OCI-LY7 (cell line): ENCODE measurements around the gene KRTAP9-6. TPM values are rescaled to one million over a fixed set of nuclear protein-coding genes. Genes with fewer than 3 reads are reported as not detected.
"Not testable (repeated sequence)": the region's sequence is repeated elsewhere in the genome, so short reads cannot be mapped to it uniquely, and the experiment has no call there.

Experiments
- BruUV-seq: library from RNA; stranded (reverse); fragments of 400-500 nt; replicated peaks from 2 replicates; lab custom pipeline; 2021; lab: Mats Ljungman, UMichigan
- CTCF ChIA-PET: fragments of 300-600 bp; sonication (Branson Sonifier 250); formaldehyde crosslinking; loops from one replicate; lab custom pipeline; 2022; ENCODE audit warnings: antibody characterized with exemption; ENCODE audit not compliant: unreplicated experiment; lab: Charles Lee
- POLR2A ChIA-PET: fragments of 300-600 bp; sonication (Branson Sonifier 250); formaldehyde crosslinking; loops from one replicate; lab custom pipeline; 2022; ENCODE audit warnings: antibody characterized with exemption; lab: Charles Lee
- DNase-seq: peaks from one replicate; pipeline ENCODE4 v3.0.0-alpha.2; 2015; ENCODE audit warnings: low spot score
- H2AFZ ChIP-seq: fragments of 200-600 bp; sonication (generic), shearing (Covaris generic); 2 replicates; pipeline ENCODE4 v1.6.1; 2014; ENCODE audit warnings: mild to moderate bottlenecking, antibody characterized with exemption, low read length, moderate library complexity
- H3K27ac ChIP-seq: fragments of 200-600 bp; sonication (generic); 2 replicates; pipeline ENCODE4 v1.5.1; 2014; ENCODE audit warnings: mixed run types, low read depth, mild to moderate bottlenecking, moderate library complexity, low read length, inconsistent platforms; ENCODE audit not compliant: poor library complexity, severe bottlenecking
- H3K36me3 ChIP-seq: fragments of 200-600 bp; sonication (generic); 2 replicates; pipeline ENCODE4 v1.6.1; 2014; ENCODE audit warnings: mild to moderate bottlenecking, antibody characterized with exemption, low read length, moderate library complexity, mixed read lengths; ENCODE audit not compliant: insufficient read depth
- H3K4me1 ChIP-seq: fragments of 200-600 bp; sonication (generic); 2 replicates; pipeline ENCODE4 v1.5.1; 2014; ENCODE audit warnings: mild to moderate bottlenecking, low read length; ENCODE audit not compliant: insufficient read depth, poor library complexity, severe bottlenecking
- H3K4me2 ChIP-seq: fragments of 200-600 bp; sonication (generic); 2 replicates; pipeline ENCODE4 v1.6.1; 2014; ENCODE audit warnings: mild to moderate bottlenecking, low read length
- H3K4me3 ChIP-seq: fragments of 200-600 bp; sonication (generic); 2 replicates; pipeline ENCODE4 v1.5.1; 2014; ENCODE audit warnings: mild to moderate bottlenecking, low read depth, low read length; ENCODE audit not compliant: poor library complexity, severe bottlenecking
- H3K79me2 ChIP-seq: fragments of 200-600 bp; sonication (generic); 2 replicates; pipeline ENCODE4 v1.6.1; 2016; ENCODE audit warnings: low read depth, mild to moderate bottlenecking, low read length, moderate library complexity, mixed read lengths; ENCODE audit not compliant: insufficient read depth
- H3K9me2 ChIP-seq: fragments of 200-600 bp; sonication (generic); 2 replicates; pipeline ENCODE4 v1.6.1; 2016; ENCODE audit warnings: mild to moderate bottlenecking, low read length, mixed read lengths; ENCODE audit not compliant: insufficient read depth
- H3K9me3 ChIP-seq: fragments of 200-600 bp; sonication (generic); 2 replicates; pipeline ENCODE4 v1.6.1; 2014; ENCODE audit warnings: mild to moderate bottlenecking, mixed run types, low read length, mixed read lengths
- H4K20me1 ChIP-seq: fragments of 200-600 bp; sonication (generic); 2 replicates; pipeline ENCODE4 v1.6.1; 2014; ENCODE audit warnings: mild to moderate bottlenecking, antibody characterized with exemption, low read length, moderate library complexity, mixed read lengths; ENCODE audit not compliant: insufficient read depth
- EZH2phosphoT487 ChIP-seq: fragments of 200-600 bp; sonication (generic); IDR thresholded peaks from 2 replicates; pipeline ENCODE4 v1.6.1; 2018; ENCODE audit warnings: low read depth, borderline replicate concordance, mild to moderate bottlenecking, mixed run types, antibody characterized with exemption, low read length, moderate library complexity, mixed read lengths
- intact Hi-C: fragments of 100-400 bp; cut with micrococcal nuclease; formaldehyde crosslinking; loops from one replicate; pipeline ENCODE4 v1.10.0; 2022; ENCODE audit not compliant: unreplicated experiment
- total RNA-seq, 2 experiments: library from RNA; depleted of rRNA in 1 of 2; stranded (reverse); fragments of >200 nt in 1 of 2; shearing (Covaris generic) in 1 of 2; gene quantifications; 2 replicates each; pipeline ENCODE4 v1.2.3, GENCODE V29; 2014 to 2022
- TF ChIP-seq, protein P1 (sequence below): fragments of 200-600 bp; sonication (generic); conservative IDR thresholded peaks from 2 replicates; pipeline ENCODE4 v1.5.1; 2014; ENCODE audit warnings: mild to moderate bottlenecking, antibody characterized with exemption, low read length, moderate library complexity, mixed read lengths

The KRTAP9-6 gene
- total RNA-seq, 2 experiments from 2014 or later: not detected

DNA sequence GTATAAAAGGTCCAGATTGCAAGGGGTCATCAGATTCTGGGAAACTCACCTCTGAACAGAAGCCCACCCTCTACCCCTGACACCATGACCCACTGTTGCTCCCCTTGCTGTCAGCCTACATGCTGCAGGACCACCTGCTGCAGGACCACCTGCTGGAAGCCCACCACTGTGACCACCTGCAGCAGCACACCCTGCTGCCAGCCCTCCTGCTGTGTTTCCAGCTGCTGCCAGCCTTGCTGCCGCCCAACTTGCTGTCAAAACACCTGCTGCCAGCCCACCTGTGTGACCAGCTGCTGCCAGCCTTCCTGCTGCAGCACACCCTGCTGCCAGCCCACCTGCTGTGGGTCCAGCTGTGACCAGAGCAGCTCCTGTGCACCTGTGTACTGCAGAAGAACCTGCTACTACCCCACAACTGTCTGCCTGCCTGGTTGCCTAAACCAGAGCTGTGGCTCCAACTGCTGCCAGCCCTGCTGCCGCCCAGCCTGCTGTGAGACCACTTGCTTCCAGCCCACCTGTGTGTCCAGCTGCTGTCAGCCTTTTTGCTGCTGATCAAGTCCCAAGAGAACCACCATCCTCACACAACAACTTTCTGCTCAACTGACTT is 15.4 kb upstream of the KRTAP9-6 start, which contains the start of gene KRTAP9-4:
KRTAP9-4 (plus strand) TSS at position 51 of the 604 bp plus-strand sequence; CDS start at position 85, 34 bp downstream.
- H2AFZ ChIP-seq, H3K4me2 ChIP-seq, H3K79me2 ChIP-seq, H4K20me1 ChIP-seq, CTCF ChIA-PET, DNase-seq, H3K4me3 ChIP-seq, H3K27ac ChIP-seq, BruUV-seq, H3K9me3 ChIP-seq, intact Hi-C loops, H3K9me2 ChIP-seq, H3K4me1 ChIP-seq, POLR2A ChIA-PET, H3K36me3 ChIP-seq: not testable (repeated sequence)

DNA sequence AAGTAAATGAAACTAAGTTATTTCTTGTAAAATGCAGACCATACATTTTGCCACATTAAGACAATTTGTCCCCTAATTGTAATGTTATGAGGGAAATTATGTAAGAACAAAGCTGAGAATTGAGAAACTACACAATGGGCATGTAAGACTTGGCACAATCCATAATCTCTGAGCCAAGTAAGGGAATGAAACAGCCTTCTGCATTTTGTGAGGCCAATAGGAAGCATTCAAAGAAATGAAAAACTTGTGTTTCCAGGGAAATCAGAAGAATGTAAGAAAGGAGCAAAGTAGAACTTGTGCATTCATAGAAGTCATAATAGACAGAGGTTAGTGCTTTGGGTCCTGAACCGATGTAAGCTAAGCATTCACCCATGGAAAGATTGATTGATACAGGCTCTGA is 13.9 kb upstream of the KRTAP9-6 start:
- H4K20me1 ChIP-seq: no peaks in the 10 kb centered on the region
- no peaks in the 10 kb centered on the region for H3K36me3 ChIP-seq
- no peak overlapping the region for H3K4me2 ChIP-seq
- H2AFZ ChIP-seq: no peak overlapping the region
- no peaks in the 10 kb centered on the region for H3K4me1 ChIP-seq
- no peak overlapping the region for H3K4me3 ChIP-seq
- intact Hi-C loops: no loop called here
- no TSS peak for BruUV-seq
- no peak for TF ChIP-seq EZH2phosphoT487
- TF ChIP-seq, protein P1, sequence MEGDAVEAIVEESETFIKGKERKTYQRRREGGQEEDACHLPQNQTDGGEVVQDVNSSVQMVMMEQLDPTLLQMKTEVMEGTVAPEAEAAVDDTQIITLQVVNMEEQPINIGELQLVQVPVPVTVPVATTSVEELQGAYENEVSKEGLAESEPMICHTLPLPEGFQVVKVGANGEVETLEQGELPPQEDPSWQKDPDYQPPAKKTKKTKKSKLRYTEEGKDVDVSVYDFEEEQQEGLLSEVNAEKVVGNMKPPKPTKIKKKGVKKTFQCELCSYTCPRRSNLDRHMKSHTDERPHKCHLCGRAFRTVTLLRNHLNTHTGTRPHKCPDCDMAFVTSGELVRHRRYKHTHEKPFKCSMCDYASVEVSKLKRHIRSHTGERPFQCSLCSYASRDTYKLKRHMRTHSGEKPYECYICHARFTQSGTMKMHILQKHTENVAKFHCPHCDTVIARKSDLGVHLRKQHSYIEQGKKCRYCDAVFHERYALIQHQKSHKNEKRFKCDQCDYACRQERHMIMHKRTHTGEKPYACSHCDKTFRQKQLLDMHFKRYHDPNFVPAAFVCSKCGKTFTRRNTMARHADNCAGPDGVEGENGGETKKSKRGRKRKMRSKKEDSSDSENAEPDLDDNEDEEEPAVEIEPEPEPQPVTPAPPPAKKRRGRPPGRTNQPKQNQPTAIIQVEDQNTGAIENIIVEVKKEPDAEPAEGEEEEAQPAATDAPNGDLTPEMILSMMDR: no peak
- H3K79me2 ChIP-seq: no peaks in the 10 kb centered on the region
- ChIA-PET POLR2A (interaction anchor here (0.6 kb wide), 2 partner anchors 225 to 364 kb away, joined by 3 read pairs; no protein-coding TSS in a partner anchor), CTCF (no interaction called here)
- H3K9me2 ChIP-seq: no peaks in the 10 kb centered on the region
- DNase-seq: no peak
- H3K9me3 ChIP-seq: no peaks in the 10 kb centered on the region
- H3K27ac ChIP-seq: no peak overlapping the region

DNA sequence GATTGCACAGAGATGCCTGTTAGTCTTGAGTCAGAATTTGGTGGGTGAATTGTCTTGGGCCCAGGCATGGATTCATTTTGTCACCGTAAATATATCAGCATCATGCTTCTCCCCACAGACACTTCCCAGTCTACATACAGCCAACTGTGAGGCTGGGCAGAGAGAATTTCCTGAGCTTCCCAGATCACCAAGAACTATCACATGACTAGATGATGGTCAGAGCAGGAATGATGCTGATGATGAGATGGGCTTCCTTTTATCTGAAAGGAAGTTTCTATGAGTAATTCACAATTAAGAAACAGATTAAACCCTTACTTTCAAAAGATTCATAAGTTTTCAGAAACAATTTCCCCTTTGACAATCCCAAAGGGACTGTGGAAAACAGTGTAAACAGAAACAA is 10.3 kb upstream of the KRTAP9-6 start:
- Histone ChIP-seq H2AFZ (no peak overlapping the region), H3K79me2 (no peaks in the 10 kb centered on the region), H3K9me3 (no peaks in the 10 kb centered on the region), H4K20me1 (no peaks in the 10 kb centered on the region), H3K4me2 (no peak overlapping the region), H3K4me3 (no peak overlapping the region), H3K36me3 (no peaks in the 10 kb centered on the region), H3K4me1 (no peaks in the 10 kb centered on the region), H3K9me2 (no peaks in the 10 kb centered on the region), H3K27ac (no peak overlapping the region)
- DNase-seq: no peak
- no TSS peak for BruUV-seq
- TF ChIP-seq EZH2phosphoT487: no peak
- TF ChIP-seq, protein P1: no peak
- ChIA-PET POLR2A (no interaction called here), CTCF (no interaction called here)
- intact Hi-C loops: no loop called here

DNA sequence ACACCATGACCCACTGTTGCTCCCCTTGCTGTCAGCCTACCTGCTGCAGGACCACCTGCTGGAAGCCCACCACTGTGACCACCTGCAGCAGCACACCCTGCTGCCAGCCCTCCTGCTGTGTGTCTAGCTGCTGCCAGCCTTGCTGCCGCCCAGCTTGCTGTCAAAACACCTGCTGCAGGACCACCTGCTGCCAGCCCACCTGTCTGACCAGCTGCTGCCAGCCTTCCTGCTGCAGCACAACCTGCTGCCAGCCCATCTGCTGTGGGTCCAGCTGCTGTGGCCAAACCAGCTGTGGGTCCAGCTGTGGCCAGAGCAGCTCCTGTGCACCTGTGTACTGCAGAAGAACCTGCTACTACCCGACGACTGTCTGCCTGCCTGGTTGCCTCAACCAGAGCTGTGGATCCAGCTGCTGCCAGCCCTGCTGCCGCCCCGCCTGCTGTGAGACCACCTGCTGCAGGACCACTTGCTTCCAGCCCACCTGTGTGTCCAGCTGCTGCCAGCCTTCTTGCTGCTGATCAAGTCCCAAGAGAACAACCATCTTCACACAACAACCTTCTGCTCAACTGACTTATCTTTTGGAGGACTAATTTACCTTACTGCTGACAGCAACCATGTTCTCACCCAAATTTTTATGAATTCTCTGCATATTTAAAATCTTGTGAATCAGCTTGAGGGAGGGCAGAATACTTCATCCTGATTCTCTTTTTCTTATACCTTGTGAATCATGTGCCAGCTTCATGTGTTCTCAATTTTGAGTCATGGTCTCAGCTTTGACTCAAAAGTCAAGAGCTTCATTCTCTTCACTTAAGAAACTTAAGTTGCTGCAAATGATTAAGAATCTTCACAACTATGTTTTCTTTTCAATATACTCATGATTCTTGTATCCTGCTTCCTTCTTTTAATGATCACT is 9.5 kb upstream of the KRTAP9-6 start, which contains the start of gene KRTAP9-9:
KRTAP9-9 (plus strand) TSS at position 4 of the 910 bp plus-strand sequence.
- H3K9me3 ChIP-seq, DNase-seq, H3K4me3 ChIP-seq, intact Hi-C loops, H3K4me2 ChIP-seq, H3K9me2 ChIP-seq, BruUV-seq, H2AFZ ChIP-seq, H3K4me1 ChIP-seq, H3K27ac ChIP-seq, H4K20me1 ChIP-seq, H3K79me2 ChIP-seq, H3K36me3 ChIP-seq, CTCF ChIA-PET: not testable (repeated sequence)
- POLR2A ChIA-PET: interaction anchor here (0.6 kb wide), 2 partner anchors 55 to 1689 kb away, joined by 3 read pairs; no protein-coding TSS in a partner anchor
